Measurements from ENCODE around the gene WDR20.

Gene WDR20

GRCh38 chr14:102208741-102209140 is 69.0 kb downstream of the WDR20 start:
- Histone ChIP-seq H3K9me2 (replicated peaks; ENCODE audit: low read depth, low read length) (no peaks in the 10 kb centered on the region), H3K9me3 (ENCODE audit: insufficient read depth, low read depth, low read length) (no peaks in the 10 kb centered on the region), H3F3A (ENCODE audit: low read depth) (no peaks in the 10 kb centered on the region), H3K27me3 (ENCODE audit: insufficient read depth, low read length, poor library complexity, severe bottlenecking) (no peaks in the 10 kb centered on the region), H3K4me1 (ENCODE audit: insufficient read depth, low read length, poor library complexity, severe bottlenecking) (no peaks in the 10 kb centered on the region), H3K4me3 (ENCODE audit: low read length, poor library complexity, severe bottlenecking) (no peak overlapping the region), H3K36me3 (ENCODE audit: insufficient read depth, low read length) (peaks cover 59% of the 10 kb centered on the region; the same call in 1 of the 2 replicates), H3K9ac (ENCODE audit: low read depth, low read length, poor library complexity, severe bottlenecking) (no peak overlapping the region), H2AFZ (ENCODE audit: low read length) (no peak overlapping the region), H3K79me2 (ENCODE audit: insufficient read depth, low read length) (peaks cover 15% of the 10 kb centered on the region; the same call in 1 of the 2 replicates), H4K20me1 (ENCODE audit: insufficient read depth, low read length, poor library complexity, severe bottlenecking) (peaks cover 4% of the 10 kb centered on the region), H3K4me2 (ENCODE audit: low read depth, low read length, poor library complexity, severe bottlenecking) (no peak overlapping the region)
- TF ChIP-seq EZH2phosphoT487 (IDR thresholded peaks at IDR 0.05; ENCODE audit: borderline replicate concordance), result no peak
- TF ChIP-seq CTCF (conservative IDR thresholded peaks at IDR 0.05; ENCODE audit: low read length), result no peak

- no peaks in the 10 kb centered on the region for H3F3A ChIP-seq (ENCODE audit: low read depth)
- H3K4me3 ChIP-seq (ENCODE audit: low read length, poor library complexity, severe bottlenecking), result no peak overlapping the region
- no peak overlapping the region for H2AFZ ChIP-seq (ENCODE audit: low read length)
- no peak overlapping the region for H3K9ac ChIP-seq (ENCODE audit: low read depth, low read length, poor library complexity, severe bottlenecking)
- H3K79me2 ChIP-seq (ENCODE audit: insufficient read depth, low read length), result peaks cover 12% of the 10 kb centered on the region; the same call in 1 of the 2 replicates
- H3K4me2 ChIP-seq (ENCODE audit: low read depth, low read length, poor library complexity, severe bottlenecking), result no peak overlapping the region
- TF ChIP-seq CTCF (conservative IDR thresholded peaks at IDR 0.05; ENCODE audit: low read length), result no peak
- no peak for TF ChIP-seq EZH2phosphoT487 (IDR thresholded peaks at IDR 0.05; ENCODE audit: borderline replicate concordance)
- peaks cover 57% of the 10 kb centered on the region; the same call in 1 of the 2 replicates for H3K36me3 ChIP-seq (ENCODE audit: insufficient read depth, low read length)
- no peaks in the 10 kb centered on the region for H3K27me3 ChIP-seq (ENCODE audit: insufficient read depth, low read length, poor library complexity, severe bottlenecking)
- no peaks in the 10 kb centered on the region for H3K9me2 ChIP-seq (replicated peaks; ENCODE audit: low read depth, low read length)
- H4K20me1 ChIP-seq (ENCODE audit: insufficient read depth, low read length, poor library complexity, severe bottlenecking), result no peaks in the 10 kb centered on the region
- H3K9me3 ChIP-seq (ENCODE audit: insufficient read depth, low read depth, low read length), result no peaks in the 10 kb centered on the region
- no peaks in the 10 kb centered on the region for H3K4me1 ChIP-seq (ENCODE audit: insufficient read depth, low read length, poor library complexity, severe bottlenecking)
Measured at GRCh38 chr14:102209224-102209966, 69.7 kb downstream of the WDR20 start.

GRCh38 chr14:102210421-102211042 is 70.8 kb downstream of the WDR20 start:
- no peaks in the 10 kb centered on the region for H3K9me2 ChIP-seq (replicated peaks; ENCODE audit: low read depth, low read length)
- no peaks in the 10 kb centered on the region for H3F3A ChIP-seq (ENCODE audit: low read depth)
- H3K4me1 ChIP-seq (ENCODE audit: insufficient read depth, low read length, poor library complexity, severe bottlenecking), result no peaks in the 10 kb centered on the region
- no peak overlapping the region for H3K9ac ChIP-seq (ENCODE audit: low read depth, low read length, poor library complexity, severe bottlenecking)
- H3K4me3 ChIP-seq (ENCODE audit: low read length, poor library complexity, severe bottlenecking), result no peak overlapping the region
- no peaks in the 10 kb centered on the region for H4K20me1 ChIP-seq (ENCODE audit: insufficient read depth, low read length, poor library complexity, severe bottlenecking)
- H3K36me3 ChIP-seq (ENCODE audit: insufficient read depth, low read length), result peaks cover 47% of the 10 kb centered on the region; the same call in 1 of the 2 replicates
- no peak for TF ChIP-seq EZH2phosphoT487 (IDR thresholded peaks at IDR 0.05; ENCODE audit: borderline replicate concordance)
- no peak for TF ChIP-seq CTCF (conservative IDR thresholded peaks at IDR 0.05; ENCODE audit: low read length)
- H3K9me3 ChIP-seq (ENCODE audit: insufficient read depth, low read depth, low read length), result no peaks in the 10 kb centered on the region
- no peaks in the 10 kb centered on the region for H3K27me3 ChIP-seq (ENCODE audit: insufficient read depth, low read length, poor library complexity, severe bottlenecking)
- H2AFZ ChIP-seq (ENCODE audit: low read length), result no peak overlapping the region
- H3K4me2 ChIP-seq (ENCODE audit: low read depth, low read length, poor library complexity, severe bottlenecking), result no peak overlapping the region
- H3K79me2 ChIP-seq (ENCODE audit: insufficient read depth, low read length), result 0 out of 2 replicates have a peak, but pooled peaks cover 8% of the 10 kb centered on the region

Measured in Loucy (cell line).